Esophagus squamous epithelium (tissue), 4 donors: Measurements from ENCODE around the gene EML1.

ENCODE experiments used
- CTCF ChIP-seq, 6 experiments: fragments of 450-650 bp in 4 of 6; fragments of 200-600 bp in 2 of 6; sonication (generic) in 2 of 6; IDR thresholded peaks; one replicate each; pipeline ENCODE4 v1.5.1; 2016 to 2019; ENCODE audit warnings: antibody characterized with exemption in 6 of 6, mild to moderate bottlenecking in 4 of 6, moderate library complexity in 4 of 6
- POLR2A ChIP-seq, 4 donors: fragments of 450-650 bp; IDR thresholded peaks; one replicate each; pipeline ENCODE4 v1.6.1; 2017; ENCODE audit warnings: antibody characterized with exemption in 4 of 4, mild to moderate bottlenecking in 4 of 4, moderate library complexity in 3 of 4

- TF ChIP-seq CTCF (IDR thresholded peaks at IDR 0.05) (no peak), POLR2A (IDR thresholded peaks at IDR 0.05) (no peak)
These were observed 85.3 kb downstream of the EML1 start for GRCh38 chr14:99878563-99878962.
